ENCODE measurements around the gene SPATA16. TPM values are rescaled to one million over a fixed set of nuclear protein-coding genes. Genes with fewer than 3 reads are reported as not detected.
"Not testable (repeated sequence)": the region's sequence is repeated elsewhere in the genome, so short reads cannot be mapped to it uniquely, and the experiment has no call there.

SPATA16 gene
- total RNA-seq (not detected in 2 replicates), polyA plus RNA-seq (not detected in 2 replicates)

GRCh38 chr3:173140986-173141385, at the start of gene SPATA16:
TSS of gene SPATA16 (minus strand) at chr3:173141235. CDS start at chr3:173117731, 23,504 bp downstream.
- 93% methylated on average over 18 of the region's 18 CpGs for WGBS (ENCODE audit: low lambda C conversion rate, missing lambda C conversion rate)
- Histone ChIP-seq H3K4me3 (no peak within 1 kb of the TSS), H3K27me3 (no peaks in the 10 kb centered on the region), H3K9me3 (ENCODE audit: low read depth) (no peaks in the 10 kb centered on the region), H2AFZ (no peak within 1 kb of the TSS), H3K4me2 (no peak within 1 kb of the TSS), H3K27ac (no peak within 1 kb of the TSS), H3K9me2 (replicated peaks; ENCODE audit: insufficient read depth) (no peaks in the 10 kb centered on the region), H3K79me2 (no peaks in the 10 kb centered on the region), H3K4me1 (ENCODE audit: insufficient read depth) (no peaks in the 10 kb centered on the region), H3K36me3 (replicated peaks; ENCODE audit: insufficient read depth, low read depth) (no peaks in the 10 kb centered on the region), H4K20me1 (ENCODE audit: insufficient read depth, poor library complexity, severe bottlenecking) (no peaks in the 10 kb centered on the region)
- TF ChIP-seq EZH2phosphoT487 (IDR thresholded peaks at IDR 0.05; ENCODE audit: low read depth, severe bottlenecking, unreplicated experiment), result no peak
- TF ChIP-seq CTCF (IDR thresholded peaks at IDR 0.05; ENCODE audit: poor library complexity), result no peak
- no peak for TF ChIP-seq EZH2 (IDR thresholded peaks at IDR 0.05; ENCODE audit: borderline replicate concordance)
- no peak for DNase-seq (ENCODE audit: low spot score)

GRCh38 chr3:173183022-173183421, 42.0 kb upstream of the SPATA16 start:
- H3K9me3 ChIP-seq (ENCODE audit: low read depth); H3K27ac ChIP-seq; H3K9me2 ChIP-seq (replicated peaks; ENCODE audit: insufficient read depth); H3K36me3 ChIP-seq (replicated peaks; ENCODE audit: insufficient read depth, low read depth); H3K4me3 ChIP-seq; H3K79me2 ChIP-seq; H3K4me1 ChIP-seq (ENCODE audit: insufficient read depth); H2AFZ ChIP-seq; H3K27me3 ChIP-seq; DNase-seq (ENCODE audit: low spot score); H4K20me1 ChIP-seq (ENCODE audit: insufficient read depth, poor library complexity, severe bottlenecking); H3K4me2 ChIP-seq: not testable (repeated sequence)
- 91% methylated on average over 4 of the region's 4 CpGs for WGBS (ENCODE audit: low lambda C conversion rate, missing lambda C conversion rate)

GRCh38 chr3:173173652-173174051, 32.6 kb upstream of the SPATA16 start:
- TF ChIP-seq CTCF (IDR thresholded peaks at IDR 0.05; ENCODE audit: poor library complexity), result no peak
- no peak for TF ChIP-seq EZH2 (IDR thresholded peaks at IDR 0.05; ENCODE audit: borderline replicate concordance)
- TF ChIP-seq EZH2phosphoT487 (IDR thresholded peaks at IDR 0.05; ENCODE audit: low read depth, severe bottlenecking, unreplicated experiment), result no peak
- WGBS (ENCODE audit: low lambda C conversion rate, missing lambda C conversion rate), result 52% methylated on average over 2 of the region's 2 CpGs
- H3K36me3 ChIP-seq (replicated peaks; ENCODE audit: insufficient read depth, low read depth), result no peaks in the 10 kb centered on the region
- no peak overlapping the region for H2AFZ ChIP-seq
- no peaks in the 10 kb centered on the region for H3K9me2 ChIP-seq (replicated peaks; ENCODE audit: insufficient read depth)
- DNase-seq (ENCODE audit: low spot score), result no peak
- no peak overlapping the region for H3K4me3 ChIP-seq
- no peak overlapping the region for H3K4me2 ChIP-seq
- no peaks in the 10 kb centered on the region for H3K4me1 ChIP-seq (ENCODE audit: insufficient read depth)
- no peaks in the 10 kb centered on the region for H3K79me2 ChIP-seq
- no peaks in the 10 kb centered on the region for H4K20me1 ChIP-seq (ENCODE audit: insufficient read depth, poor library complexity, severe bottlenecking)
- no peaks in the 10 kb centered on the region for H3K9me3 ChIP-seq (ENCODE audit: low read depth)
- no peak overlapping the region for H3K27ac ChIP-seq
- no peaks in the 10 kb centered on the region for H3K27me3 ChIP-seq

GRCh38 chr3:173159139-173159538, 18.1 kb upstream of the SPATA16 start:
- 90% methylated on average over 8 of the region's 8 CpGs for WGBS (ENCODE audit: low lambda C conversion rate, missing lambda C conversion rate)
- H3K9me3 ChIP-seq (ENCODE audit: low read depth), result not testable (repeated sequence)

GRCh38 chr3:173156533-173156932, 15.5 kb upstream of the SPATA16 start:
- H3K4me2 ChIP-seq; DNase-seq (ENCODE audit: low spot score); H3K79me2 ChIP-seq; H3K4me3 ChIP-seq; H2AFZ ChIP-seq; H3K27ac ChIP-seq; H3K36me3 ChIP-seq (replicated peaks; ENCODE audit: insufficient read depth, low read depth); H3K9me2 ChIP-seq (replicated peaks; ENCODE audit: insufficient read depth); H3K4me1 ChIP-seq (ENCODE audit: insufficient read depth); H4K20me1 ChIP-seq (ENCODE audit: insufficient read depth, poor library complexity, severe bottlenecking); H3K9me3 ChIP-seq (ENCODE audit: low read depth); H3K27me3 ChIP-seq: not testable (repeated sequence)
- 93% methylated on average over 8 of the region's 9 CpGs for WGBS (ENCODE audit: low lambda C conversion rate, missing lambda C conversion rate)

More at GRCh38 chr3:173159139-173159538, 18.1 kb upstream of the SPATA16 start:
- H2AFZ ChIP-seq; DNase-seq (ENCODE audit: low spot score); H3K27ac ChIP-seq; H3K4me1 ChIP-seq (ENCODE audit: insufficient read depth); H3K9me2 ChIP-seq (replicated peaks; ENCODE audit: insufficient read depth); H3K4me3 ChIP-seq; H4K20me1 ChIP-seq (ENCODE audit: insufficient read depth, poor library complexity, severe bottlenecking); H3K36me3 ChIP-seq (replicated peaks; ENCODE audit: insufficient read depth, low read depth); H3K4me2 ChIP-seq; H3K27me3 ChIP-seq; H3K79me2 ChIP-seq: not testable (repeated sequence)
